ENCODE data around the gene USF2. TPM values are rescaled to one million over a fixed set of nuclear protein-coding genes. Genes with fewer than 3 reads are reported as not detected.

Gene USF2
- 118 to 169 TPM (median 142 TPM) in 5 replicates for total RNA-seq (2022; extraction: Qiagen RNA extraction; ENCODE audit: low read depth)

GRCh38 chr19:35268536-35269437, at the start of gene USF2:
USF2 (plus strand) TSS chr19:35268962; CDS start chr19:35269102, 140 bp downstream.

GRCh38 chr19:35228177-35228930, 40.4 kb upstream of the USF2 start, which contains the start of gene FAM187B:
FAM187B (minus strand) TSS chr19:35228739; CDS start chr19:35228680, 59 bp downstream.

GRCh38 chr19:35248310-35249145, 20.2 kb upstream of the USF2 start, which contains the start of gene LSR:
LSR (plus strand) TSS chr19:35249002; CDS start chr19:35249023, 21 bp downstream.

GRCh38 chr19:35291916-35292315, 23.2 kb downstream of the USF2 start, which contains the start of gene MAG:
MAG (plus strand) TSS chr19:35292161; CDS start chr19:35295409, 3,248 bp downstream.

GRCh38 chr19:35328851-35329285, 60.1 kb downstream of the USF2 start, which contains the start of gene CD22:
CD22 (plus strand) TSS chr19:35329187; CDS start chr19:35332041, 2,854 bp downstream.

Other genes starting within 250 kb of the USF2 start
- gene SCN1B, start 238.5 kb upstream of the USF2 start, total RNA-seq (2022; extraction: Qiagen RNA extraction; ENCODE audit: low read depth): 13.9 to 19.7 TPM (median 17.4 TPM) in 5 replicates
- 0.06 to 0.14 TPM in 2 of 5 replicates, not detected in the others for gene HPN, start 227.2 kb upstream of the USF2 start, total RNA-seq (2022; extraction: Qiagen RNA extraction; ENCODE audit: low read depth)
- 0.13 to 0.17 TPM in 2 of 5 replicates, not detected in the others for gene FXYD3, start 153.1 kb upstream of the USF2 start, total RNA-seq (2022; extraction: Qiagen RNA extraction; ENCODE audit: low read depth)
- 0.09 to 0.31 TPM (median 0.20 TPM) in 4 of 5 replicates, not detected in the other for gene LGI4, start 133.9 kb upstream of the USF2 start, total RNA-seq (2022; extraction: Qiagen RNA extraction; ENCODE audit: low read depth)
- not detected in 5 replicates for gene FXYD1, start 130.1 kb upstream of the USF2 start, total RNA-seq (2022; extraction: Qiagen RNA extraction; ENCODE audit: low read depth)
- 0.13 to 0.34 TPM (median 0.31 TPM) in 3 of 5 replicates, not detected in the others for gene FXYD7, start 125.7 kb upstream of the USF2 start, total RNA-seq (2022; extraction: Qiagen RNA extraction; ENCODE audit: low read depth)
- gene FXYD5, start 114.2 kb upstream of the USF2 start, total RNA-seq (2022; extraction: Qiagen RNA extraction; ENCODE audit: low read depth): 192 to 247 TPM (median 204 TPM) in 5 replicates
- gene FAM187B, start 40.2 kb upstream of the USF2 start, total RNA-seq (2022; extraction: Qiagen RNA extraction; ENCODE audit: low read depth): not detected in 5 replicates
- gene LSR, start 20.0 kb upstream of the USF2 start, total RNA-seq (2022; extraction: Qiagen RNA extraction; ENCODE audit: low read depth): 8.0 to 10.9 TPM (median 8.8 TPM) in 5 replicates
- 0.08 to 0.14 TPM in 2 of 5 replicates, not detected in the others for gene HAMP, start 13.6 kb downstream of the USF2 start, total RNA-seq (2022; extraction: Qiagen RNA extraction; ENCODE audit: low read depth)
- not detected in 5 replicates for gene MAG, start 23.2 kb downstream of the USF2 start, total RNA-seq (2022; extraction: Qiagen RNA extraction; ENCODE audit: low read depth)
- 0.51 to 1.6 TPM (median 0.63 TPM) in 5 replicates for gene CD22, start 60.2 kb downstream of the USF2 start, total RNA-seq (2022; extraction: Qiagen RNA extraction; ENCODE audit: low read depth)
- gene FFAR1, start 78.9 kb downstream of the USF2 start, total RNA-seq (2022; extraction: Qiagen RNA extraction; ENCODE audit: low read depth): not detected in 5 replicates
- gene FFAR3, start 89.5 kb downstream of the USF2 start, total RNA-seq (2022; extraction: Qiagen RNA extraction; ENCODE audit: low read depth): not detected in 5 replicates
- gene GPR42, start 102.1 kb downstream of the USF2 start, total RNA-seq (2022; extraction: Qiagen RNA extraction; ENCODE audit: low read depth): not detected in 5 replicates
- gene FFAR2, start 179.3 kb downstream of the USF2 start, total RNA-seq (2022; extraction: Qiagen RNA extraction; ENCODE audit: low read depth): 0.05 TPM in 1 of 5 replicates, not detected in the others
- gene KRTDAP, start 221.5 kb downstream of the USF2 start, total RNA-seq (2022; extraction: Qiagen RNA extraction; ENCODE audit: low read depth): not detected in 5 replicates
- gene DMKN, start 244.7 kb downstream of the USF2 start, total RNA-seq (2022; extraction: Qiagen RNA extraction; ENCODE audit: low read depth): 27.3 to 37.1 TPM (median 33.6 TPM) in 5 replicates

All from A549 treated with DMSO at 1 μM for 4 hours (cell line).